Effector CD4-positive, alpha-beta T cell (primary cell): ENCODE results near the gene BABAM2.
"Not testable (repeated sequence)": the region's sequence is repeated elsewhere in the genome, so short reads cannot be mapped to it uniquely, and the experiment has no call there.

ENCODE experiments used
- DNase-seq: peaks from one replicate; pipeline ENCODE4 v3.0.0-alpha.2; 2020

Gene BABAM2

DNA sequence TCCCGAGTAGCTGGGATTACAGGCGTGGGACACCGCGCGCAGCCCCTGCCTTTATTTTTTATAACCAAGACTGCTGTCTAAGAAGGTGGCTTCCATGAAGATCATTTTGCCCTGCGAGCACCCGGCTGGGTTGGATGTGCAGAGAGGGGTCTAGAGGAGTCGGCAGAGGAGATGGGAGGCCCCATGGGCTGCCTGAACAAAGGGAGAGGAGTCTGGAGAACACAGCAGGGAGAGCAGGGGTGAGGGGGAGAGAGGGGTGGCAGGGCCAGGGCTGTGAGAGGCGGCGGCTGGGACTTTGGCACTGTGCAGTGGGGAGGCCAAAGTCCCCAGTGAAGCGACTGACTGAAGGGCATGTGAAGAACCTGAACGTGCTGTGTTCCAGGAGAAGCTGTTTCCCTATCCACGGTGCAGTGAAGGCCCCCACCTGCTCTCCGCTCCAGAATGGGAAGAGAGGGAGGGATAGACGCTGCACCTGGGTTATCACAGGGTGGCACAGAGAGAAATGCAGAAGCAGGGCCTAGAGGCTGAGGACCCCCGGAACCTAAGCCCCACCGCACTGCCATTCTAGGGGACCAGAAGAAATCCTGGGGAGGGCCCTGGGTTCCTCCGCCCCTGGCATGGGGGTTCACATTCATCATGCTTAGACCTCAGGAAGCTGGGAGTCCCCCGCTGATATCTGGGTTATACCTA is 477.3 kb downstream of the BABAM2 start:
- no peak for DNase-seq

DNA sequence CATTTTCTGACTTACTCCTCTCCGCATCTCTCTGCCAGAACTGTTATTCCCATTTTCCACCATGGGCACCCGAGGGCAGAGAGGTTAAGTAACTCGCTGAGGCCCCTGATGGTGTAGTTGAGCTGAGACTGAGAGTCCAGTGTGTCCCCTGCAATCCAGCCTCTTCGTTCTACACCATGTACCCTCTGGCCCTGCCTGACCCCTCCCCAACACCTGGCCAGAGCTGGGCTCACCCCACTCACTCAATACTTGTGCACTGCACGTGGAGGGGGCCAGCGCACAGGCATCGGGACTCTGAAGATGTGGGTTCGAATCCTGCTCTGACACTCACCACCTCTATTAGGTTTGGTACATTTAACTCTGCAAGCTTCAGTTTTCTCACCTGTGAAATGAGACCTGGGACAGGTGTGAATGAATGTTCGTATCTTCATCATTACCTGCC is 477.8 kb downstream of the BABAM2 start:
- no peak for DNase-seq

DNA sequence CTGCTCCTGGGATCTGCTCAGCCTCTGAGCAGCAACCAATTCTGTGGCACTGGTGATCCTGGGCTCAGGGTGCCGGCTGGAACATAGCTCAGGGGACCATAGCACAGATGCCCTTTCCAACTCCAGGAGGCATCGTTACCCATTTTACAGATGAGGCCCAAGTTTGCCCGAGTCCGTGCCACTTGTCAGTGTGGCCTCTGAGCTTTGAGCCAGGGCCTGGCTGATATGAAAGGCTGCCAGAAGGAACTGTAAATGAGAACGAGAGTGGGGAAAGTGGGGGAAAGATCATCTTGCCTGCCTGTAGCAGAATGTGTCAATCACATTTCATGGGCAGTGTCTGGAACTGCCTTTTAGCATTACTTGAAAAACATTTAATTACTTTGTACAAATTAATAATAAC is 478.8 kb downstream of the BABAM2 start:
- DNase-seq = no peak

DNA sequence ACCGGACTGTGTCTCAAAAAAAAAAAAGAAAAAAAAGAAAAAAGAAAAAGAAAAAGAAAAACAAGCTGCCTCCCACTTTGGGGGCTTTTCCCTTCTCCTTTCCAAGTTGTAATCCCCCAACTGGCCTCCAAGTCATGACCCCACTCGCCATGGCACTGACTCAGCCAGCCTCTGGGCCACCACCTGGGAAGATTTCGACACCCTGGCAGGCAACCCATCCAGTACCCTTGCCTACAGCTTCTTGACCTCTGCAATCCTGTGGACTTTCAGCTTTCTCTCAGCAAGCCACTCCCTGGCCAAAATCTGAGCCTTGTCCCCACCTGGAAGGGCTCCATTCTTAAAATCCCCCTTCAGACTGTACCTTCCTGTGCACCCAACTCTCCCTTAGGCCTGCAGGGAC is 479.8 kb downstream of the BABAM2 start:
- DNase-seq = no peak

DNA sequence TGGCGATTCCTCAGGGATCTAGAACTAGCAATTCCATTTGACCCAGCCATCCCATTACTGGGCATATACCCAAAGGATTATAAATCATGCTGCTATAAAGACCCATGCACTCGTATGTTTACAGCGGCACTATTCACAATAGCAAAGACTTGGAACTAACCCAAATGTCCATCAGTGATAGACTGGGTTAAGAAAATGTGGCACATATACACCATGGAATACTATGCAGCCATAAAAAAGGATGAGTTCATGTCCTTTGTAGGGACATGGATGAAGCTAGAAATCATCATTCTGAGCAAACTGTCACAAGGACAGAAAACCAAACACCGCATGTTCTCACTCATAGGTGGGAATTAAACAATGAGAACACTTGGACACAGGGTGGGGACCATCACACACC is 481.2 kb downstream of the BABAM2 start:
- not testable (repeated sequence) for DNase-seq

DNA sequence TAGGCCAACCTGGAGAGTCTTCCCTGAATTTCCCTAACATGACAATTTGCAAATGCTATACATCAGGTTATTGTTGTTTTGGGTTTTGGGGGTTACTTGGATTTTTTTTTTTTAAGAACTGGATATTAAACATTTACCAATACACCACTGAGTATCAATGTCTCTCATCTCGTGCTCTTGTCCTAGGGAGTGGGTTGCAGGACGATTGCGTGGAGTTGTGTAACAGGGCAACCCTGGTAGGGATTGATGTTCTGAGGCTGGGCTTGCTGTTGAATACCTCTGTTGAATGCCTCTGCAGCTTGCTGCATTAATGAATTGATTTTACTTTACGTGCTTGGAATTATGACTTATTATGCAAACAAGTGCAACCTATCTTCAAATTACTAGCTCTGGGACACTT is 483.3 kb downstream of the BABAM2 start:
- DNase-seq = no peak

DNA sequence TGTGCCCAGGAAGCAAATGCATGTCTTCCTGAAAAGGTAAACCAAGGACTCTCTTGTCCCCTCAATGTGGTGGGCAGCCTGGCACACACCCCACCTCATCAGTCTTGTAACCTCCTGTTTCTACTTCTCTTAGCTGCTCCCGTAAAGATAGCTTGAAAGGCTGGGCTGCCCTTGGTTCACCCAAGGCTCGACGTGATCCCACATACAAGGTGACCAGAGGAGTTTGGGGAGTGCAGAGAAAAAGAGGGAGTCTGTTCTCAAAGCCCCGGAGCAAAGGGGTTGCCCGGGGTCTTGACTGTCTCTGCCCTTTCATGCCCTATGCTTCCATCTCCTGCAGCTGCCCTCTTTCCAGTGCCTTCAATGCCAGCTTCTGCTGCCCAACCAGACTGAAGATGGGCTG is 483.8 kb downstream of the BABAM2 start:
- no peak for DNase-seq

DNA sequence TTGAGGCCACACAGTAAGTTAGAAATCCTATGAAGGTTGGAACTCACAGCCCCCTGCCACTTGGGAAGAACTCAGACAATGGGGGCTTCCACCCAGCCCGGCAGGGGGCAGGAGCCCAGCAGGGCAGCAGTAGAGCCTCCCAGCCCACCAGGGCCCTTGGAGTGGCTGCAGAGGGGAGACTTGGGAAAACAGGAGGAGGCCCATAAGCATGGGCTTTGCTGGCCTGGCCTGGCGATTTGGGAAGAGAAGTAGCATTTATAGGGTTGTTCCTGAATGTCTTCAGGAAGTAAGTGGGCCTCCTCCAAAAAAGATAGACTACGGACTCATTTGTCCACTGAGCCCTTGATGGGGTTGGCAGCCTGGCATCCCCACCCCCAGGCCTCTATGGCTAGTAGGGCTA is 484.7 kb downstream of the BABAM2 start:
- DNase-seq = no peak

DNA sequence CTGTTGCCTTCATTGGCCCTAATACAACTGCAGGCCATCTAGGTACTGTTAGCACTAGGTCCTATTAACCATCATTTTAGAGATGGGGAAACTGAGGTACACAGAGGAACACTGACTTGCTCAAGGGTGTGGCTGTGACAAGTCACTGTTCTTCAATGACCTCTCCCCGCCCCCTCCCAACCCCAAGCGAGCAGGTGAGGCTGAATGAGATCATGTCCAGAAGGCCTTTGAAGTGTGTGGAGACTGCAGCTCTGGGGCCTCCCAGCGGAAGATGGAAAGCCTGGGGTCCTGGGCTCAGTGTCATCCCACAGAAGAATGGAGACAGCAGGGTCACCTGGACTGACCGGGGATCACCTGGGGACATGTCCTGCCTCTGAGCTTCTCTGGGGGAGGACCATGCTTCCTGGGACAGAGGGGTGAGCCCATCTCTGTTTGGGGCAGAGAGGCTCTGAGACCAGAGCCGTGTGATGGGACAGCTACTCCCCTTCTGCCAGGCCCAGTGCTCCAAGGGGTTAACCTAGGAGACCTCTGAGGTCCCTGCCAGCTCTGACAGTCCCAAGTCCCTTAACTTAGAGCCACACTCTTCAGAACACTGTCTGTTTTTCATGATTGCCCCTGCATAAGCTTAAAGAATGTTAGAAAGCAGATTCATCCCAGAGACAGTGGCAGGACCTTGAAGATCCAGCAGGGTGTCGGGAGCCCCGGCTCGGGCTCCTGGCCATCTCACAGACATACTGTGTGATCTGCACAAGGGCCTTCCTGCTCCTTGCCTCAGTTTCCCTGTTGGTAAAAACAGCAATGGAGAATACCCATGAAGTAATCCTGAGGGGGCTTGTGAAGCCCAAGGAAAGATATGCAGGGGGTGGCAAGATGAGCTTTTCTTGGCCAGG is 485.5 kb downstream of the BABAM2 start:
- DNase-seq = no peak

DNA sequence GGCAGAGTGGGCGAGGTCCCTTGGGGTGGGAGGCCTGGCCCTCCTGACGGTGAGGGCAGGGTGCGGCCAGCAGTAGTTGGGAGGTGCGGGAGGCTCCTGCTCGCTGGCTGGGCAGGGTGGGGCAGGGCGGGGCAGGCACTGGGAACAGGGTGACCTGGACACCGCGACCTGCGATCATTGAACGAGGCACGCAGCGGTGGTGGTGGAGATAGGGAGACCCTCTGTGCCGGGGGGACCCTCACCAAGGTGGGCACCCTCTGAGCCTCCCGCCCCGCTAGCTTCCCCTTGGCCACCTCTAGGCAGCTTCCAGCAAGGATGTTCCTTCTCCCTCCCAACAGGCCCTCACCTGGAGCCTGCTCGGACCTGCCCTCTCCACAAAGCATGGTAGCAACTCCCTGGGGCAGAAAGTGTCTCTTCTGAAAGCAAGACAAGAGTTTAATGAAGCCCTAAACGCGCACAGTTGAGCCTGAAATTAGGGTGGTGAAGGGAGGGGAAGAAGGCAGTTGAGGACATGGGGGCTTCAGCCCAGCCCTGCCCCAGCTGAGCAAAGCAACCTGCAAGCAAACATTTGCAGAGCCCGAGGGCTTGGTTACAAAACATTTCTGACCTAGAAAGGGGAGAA is 486.8 kb downstream of the BABAM2 start:
- DNase-seq = no peak

DNA sequence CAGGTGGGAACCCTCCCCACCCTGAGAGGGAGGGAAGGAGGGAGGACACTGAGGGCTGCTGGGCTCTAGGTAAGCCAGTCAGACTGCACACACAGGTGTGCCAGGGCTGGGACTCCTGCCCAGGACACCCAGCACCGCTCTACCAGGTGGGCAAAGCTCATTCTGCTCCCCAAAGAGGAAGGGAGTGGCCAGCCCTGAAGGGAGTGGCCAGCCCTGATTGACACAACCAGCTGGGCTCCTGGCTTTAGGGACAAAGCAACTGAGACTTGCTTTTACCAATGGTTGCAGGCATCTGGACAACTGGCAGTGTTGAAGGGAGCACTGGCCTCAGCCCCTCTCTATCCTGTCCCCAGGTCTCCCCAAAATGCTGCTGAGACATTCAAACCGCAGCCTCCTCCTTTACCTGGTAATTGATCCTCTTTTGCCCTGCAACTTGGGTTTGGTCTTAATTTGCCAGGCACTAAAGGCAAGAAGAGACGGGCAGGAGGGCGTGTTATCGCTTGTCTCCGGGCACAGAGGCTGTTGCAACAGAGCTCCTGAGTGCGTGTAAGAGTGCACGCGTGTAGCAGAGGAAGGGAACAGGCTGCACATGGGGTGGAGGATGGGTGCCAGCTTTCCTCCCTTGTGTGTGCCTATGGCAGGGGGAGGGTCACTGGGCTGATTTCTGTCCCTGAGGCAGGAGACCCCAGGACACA is 487.6 kb downstream of the BABAM2 start:
- DNase-seq = no peak

DNA sequence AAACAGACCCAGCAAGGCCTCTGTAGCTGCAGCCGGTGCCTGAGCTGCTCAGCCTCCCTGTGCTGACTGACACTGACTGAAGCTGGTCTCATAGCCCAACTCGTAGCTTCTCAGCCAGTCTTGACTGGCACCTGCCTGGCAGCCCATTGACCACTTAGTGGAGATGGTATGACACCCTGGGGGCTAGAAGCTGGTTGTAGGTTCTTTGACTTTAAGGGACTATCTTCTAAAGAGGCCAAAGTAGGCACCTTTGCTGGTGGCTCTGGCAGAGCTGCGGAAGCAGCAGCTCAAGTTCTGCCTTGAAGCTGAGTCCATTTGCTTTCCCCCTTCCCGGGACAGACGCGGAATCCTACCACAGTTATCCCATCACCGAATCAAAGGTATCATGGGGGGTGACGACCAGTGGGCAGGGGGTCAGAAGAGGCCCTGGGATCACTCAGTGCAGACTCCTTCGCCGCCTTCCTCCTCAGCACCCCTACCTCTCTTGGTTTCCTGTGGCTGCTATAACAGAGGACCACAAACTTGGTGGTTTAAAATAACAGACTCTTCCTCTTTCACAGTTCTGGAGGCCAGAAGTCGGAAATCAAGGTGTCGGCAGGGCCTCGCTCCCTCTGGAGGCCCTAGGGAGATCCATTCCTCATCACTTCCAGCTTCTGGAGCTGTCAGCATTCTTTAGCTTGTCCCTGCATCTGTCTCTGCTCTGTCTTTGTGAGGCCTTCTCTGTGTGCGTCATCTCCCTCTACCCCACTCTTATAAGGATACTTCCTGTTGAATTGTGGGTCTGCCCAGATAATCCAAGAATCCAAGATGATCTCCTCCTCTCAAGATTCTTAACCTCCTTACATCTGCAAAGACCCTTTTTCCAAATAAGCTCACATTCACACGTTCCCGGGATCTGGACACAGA is 488.4 kb downstream of the BABAM2 start:
- DNase-seq = no peak

DNA sequence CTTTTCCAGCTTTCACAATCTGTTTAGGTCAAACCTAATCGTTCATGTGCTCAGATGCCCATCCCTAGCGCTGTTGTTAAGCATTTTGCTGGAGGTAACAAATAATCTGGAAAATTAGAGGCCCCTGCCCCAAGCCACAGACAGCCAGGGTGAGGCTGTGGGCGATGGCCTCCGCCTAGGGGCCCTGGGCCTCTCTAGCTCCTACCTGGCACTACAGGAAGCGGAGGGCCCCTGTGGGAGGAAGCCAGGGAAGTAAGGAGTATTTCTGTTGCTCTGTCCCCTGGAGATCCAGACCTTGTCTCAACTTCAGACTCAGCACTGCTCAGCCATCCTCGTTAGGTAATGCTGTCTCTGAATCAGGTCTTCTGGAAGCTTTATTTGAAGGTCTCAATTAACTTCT is 489.7 kb downstream of the BABAM2 start:
- no peak for DNase-seq

DNA sequence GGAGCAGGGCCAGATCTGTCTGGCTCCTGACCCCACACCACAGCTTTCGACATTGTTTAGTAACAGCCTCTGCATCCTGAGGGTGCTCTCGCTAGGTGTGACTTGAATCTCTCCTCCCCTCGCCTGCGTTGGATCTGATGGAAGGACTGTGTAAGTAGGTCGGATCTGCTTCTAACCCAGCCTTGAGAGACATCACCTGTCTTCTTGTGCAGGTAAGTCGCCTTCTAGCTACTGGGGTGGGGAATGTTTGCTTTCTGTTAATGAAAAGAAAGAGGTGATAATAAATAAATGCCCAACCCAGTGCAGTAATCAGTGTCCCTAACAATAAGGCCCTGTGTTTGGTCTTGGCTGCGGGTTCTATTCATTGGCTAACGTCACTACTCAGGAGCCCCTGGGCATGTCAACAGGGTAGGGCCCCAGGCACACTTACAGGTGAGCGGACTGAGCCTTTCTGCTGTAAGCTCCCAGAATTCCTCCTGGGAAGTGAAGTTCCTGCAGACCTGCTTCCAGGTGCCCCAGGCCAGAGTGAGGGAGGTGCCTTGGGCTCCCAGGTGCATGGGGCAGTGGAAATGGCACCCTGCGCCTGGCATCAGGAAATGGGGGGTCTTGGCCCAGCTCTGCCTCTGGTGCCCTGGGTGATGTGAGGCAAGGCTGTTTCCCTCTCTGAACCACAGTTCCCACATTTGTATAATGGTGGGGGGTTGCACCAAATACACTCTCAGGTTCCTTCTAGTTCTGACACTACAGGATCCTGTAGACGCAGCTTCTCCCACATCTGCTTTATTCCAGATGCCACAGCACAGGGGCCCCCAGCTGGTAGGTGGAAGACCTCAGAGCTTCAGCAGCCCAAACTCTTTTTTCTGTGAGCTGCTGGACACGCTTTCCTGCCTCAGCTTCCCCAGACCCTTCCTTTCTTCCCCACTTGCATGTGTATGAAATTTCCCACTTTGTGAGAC is 491.0 kb downstream of the BABAM2 start:
- no peak for DNase-seq

DNA sequence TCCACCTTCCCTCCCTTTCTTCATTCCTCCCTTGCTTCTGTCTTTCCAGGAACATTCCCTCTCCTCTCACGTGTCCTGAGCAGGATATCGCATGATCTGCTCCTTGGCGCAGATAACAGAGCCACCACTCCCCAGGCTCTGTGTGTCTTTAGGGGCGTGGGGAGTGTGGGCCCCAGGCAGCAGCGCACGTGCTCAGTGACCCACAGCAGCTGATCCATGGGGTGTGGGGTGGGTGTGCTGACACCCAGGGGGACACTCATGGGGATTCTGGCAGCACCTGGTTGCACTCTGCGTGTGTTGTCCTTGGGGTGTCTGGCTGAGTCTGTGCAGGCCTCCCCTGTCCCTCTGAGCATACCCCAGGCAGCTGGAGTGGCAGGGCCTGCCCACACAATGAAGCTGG is 492.2 kb downstream of the BABAM2 start:
- no peak for DNase-seq

DNA sequence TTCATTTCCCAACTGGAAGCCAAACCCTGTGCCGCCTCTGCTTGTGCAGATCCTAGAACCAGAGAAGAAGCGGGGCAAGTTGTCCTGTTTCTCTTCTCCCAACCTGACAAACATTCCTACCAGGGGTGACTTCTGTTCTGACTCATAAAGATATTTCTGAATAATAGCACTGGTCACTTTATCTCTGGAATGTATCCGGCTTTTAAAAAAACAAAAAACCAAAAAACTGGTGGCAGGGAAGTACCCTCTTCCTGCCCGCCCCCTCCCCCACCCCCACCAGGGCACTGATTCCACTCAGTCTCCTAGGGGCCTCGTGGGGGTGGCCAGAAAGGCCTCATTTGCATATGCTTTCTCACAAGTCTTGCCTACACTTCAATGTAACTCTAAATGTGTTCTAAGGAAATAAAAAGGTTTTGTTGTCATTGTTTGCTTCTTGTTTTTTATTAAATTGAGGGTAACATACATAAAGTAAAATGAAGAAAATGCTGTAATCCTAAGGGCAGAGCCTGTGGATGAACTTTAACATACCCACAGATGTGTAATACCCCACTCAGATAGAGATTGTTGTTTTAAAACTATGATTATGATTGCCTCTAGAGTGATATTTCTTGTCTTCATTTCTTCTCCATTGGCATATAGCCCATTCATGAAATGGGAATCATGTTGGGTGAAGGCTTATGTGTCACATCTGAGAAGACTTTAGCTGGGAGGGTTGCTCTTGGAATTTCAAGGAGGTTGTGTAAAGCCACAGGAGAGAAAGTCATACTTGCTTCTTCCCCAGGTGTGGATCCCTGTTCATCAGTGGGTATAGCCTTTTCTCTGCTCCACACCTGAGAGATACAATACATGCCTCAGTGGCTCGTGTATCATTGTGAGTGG is 496.8 kb downstream of the BABAM2 start:
- no peak for DNase-seq
